ENCODE data around the gene FGF10.

The FGF10 gene

GRCh38 chr5:44389090-44389822, at the start of gene FGF10:
Gene FGF10 (minus strand): TSS chr5:44389420. CDS start chr5:44388682, 738 bp downstream.
- no peak for DNase-seq

DNA sequence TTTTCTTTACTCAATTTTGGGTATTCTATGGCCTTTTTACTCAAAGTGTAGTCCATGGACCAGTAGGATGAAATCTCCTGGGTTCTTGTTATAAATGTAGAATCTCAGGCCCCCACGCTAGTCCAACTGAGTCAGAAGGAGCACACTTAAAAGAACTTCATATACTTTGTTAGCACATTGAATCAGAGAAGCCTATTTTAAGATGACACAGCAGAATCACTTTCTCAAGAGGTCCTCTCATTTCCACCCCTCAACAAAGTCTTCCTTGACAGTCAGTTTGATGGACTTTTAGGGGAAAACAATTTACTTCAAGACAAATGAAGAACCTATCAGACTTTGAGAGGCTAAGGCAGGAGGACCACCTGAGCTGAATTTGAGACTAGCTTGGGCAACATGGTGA, 37.7 kb upstream of the FGF10 start:
- no peak for DNase-seq

DNA sequence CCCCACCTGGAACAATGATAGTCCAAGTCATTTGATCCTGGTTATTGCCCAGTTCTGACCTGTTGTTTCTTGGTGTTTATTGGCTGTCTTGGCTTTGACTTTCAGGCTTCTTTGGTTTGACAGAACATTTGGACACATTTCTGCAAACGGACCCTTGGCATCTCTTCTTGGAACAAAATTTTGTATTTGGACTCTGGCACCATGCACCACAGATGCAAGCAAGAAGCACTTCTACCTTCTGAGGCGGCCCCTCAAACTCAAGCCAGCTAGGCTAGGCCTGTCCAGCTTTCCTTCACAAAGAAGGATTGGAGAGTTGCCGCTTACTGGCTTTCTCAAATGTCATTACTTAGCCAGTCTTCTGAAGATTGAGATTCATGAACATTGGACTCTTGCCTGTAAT, 23.1 kb upstream of the FGF10 start:
- DNase-seq = no peak

GRCh38 chr5:44402084-44402483, 12.9 kb upstream of the FGF10 start:
- DNase-seq = no peak

DNA sequence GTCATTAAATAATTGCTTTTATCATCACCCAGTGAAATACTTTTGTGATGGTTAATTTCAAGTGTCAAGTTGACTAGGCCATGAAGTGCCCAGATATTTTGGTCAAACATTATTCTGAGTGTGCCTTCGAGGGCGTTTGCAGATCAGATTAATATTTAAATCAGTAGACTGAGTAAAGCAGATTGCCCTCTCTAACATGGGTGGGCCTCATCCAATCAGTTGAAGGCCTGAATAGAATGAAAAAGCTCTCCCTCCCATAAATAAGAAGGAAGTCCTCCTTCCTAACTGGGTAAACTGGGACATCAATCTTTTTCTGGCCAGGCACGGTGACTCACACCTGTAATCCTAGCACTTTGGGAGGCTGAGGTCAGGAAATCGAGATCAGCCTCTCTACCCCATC, 12.4 kb upstream of the FGF10 start:
- DNase-seq = no peak

DNA sequence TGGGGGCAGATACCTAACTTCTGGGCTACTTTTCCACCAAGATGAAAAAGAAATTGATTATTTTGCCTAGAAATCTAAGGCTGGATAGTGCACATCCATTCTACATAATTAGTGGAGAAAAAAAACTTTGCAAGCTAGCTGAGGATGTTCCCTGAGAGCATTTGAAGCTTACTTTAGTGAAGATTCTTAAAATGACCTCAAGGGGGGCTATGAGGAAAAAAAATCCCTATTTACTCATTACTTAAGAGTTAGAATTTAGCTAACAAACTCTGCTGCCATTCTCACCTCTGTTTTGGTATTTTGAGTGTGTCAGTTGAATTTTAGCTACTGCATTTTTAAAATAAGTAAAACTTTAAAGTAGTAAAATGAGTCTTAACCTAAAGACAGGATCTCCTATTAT, 9.2 kb upstream of the FGF10 start:
- no peak for DNase-seq

DNA sequence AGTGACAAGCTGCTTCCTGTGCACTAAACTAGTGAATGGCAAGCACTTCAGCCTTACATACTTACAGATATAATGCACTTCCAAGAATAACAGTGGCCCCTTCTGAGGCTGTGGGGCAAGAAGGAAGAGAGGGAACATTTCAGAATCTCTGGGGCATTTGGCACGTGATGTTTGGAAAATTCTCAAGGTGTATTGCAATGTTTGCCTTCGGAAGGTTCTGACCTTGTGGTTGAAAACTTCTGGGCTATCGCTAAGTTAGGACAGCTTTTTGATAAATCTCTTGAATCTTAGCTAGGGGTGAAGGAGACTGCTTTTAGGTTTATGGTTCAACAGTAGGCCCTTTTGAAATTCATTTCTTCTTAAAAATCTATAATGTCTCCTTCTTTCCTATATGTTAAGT, 7.1 kb upstream of the FGF10 start:
- DNase-seq = no peak

- DNase-seq = no peak
Observed at GRCh38 chr5:44390351-44390750, 1.1 kb upstream of the FGF10 start.

- DNase-seq = no peak
Observed at GRCh38 chr5:44389823-44390143, 563 bp upstream of the FGF10 start.

GRCh38 chr5:44388321-44389089, 715 bp downstream of the FGF10 start:
- DNase-seq = no peak

DNA sequence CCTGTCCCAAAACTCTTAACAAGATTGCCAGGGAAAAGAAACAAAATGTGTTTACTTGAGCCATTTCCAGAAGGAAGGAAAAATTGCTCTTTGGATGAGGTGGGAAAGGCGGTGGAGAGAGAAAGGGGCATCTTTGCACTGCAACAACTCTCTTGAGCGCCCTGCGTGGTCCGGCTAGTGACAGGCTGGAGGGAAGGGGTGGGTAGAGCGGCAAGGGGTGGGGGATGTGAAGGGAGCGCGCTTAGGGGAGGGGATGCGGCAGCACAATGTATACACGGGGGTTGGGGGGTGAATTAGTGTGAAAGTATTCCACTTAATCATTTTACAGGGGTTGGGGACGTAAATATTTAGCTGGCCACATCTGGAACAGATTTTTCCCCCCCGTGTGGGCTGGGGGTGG, 1.3 kb downstream of the FGF10 start:
- no peak for DNase-seq

- DNase-seq = no peak
Observed at GRCh38 chr5:44387406-44387805, 1.8 kb downstream of the FGF10 start.

DNA sequence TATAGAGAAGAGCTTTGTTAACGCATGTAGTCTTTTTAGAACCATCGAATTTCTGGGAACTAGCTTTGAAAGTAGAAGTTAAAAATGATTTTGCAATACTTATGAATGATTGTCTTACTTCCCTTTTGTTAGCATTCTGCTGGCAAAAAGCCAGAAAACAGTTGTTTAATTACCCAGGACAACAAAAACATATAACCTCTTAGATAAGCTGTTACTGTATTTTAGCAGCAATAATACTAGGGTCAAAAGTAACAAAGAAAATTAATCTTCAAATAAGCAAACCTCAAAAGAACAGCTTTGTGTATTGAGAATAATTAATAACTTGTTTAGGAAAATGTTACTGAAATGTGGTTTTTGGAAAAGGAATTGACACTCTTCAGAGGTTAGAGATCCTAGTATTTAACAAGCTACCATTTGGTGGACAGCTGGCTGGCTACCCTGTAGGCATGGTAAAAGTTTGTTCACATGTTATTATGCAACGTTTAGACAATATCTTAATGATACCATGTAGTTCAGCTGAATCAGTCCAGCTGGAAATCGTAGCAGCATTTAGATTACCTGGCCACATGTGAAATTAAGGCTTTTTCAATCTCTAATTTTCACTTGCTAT, 3.8 kb downstream of the FGF10 start:
- DNase-seq = no peak

GRCh38 chr5:44384816-44385215, 4.4 kb downstream of the FGF10 start:
- DNase-seq = no peak

- DNase-seq = no peak
Observed at GRCh38 chr5:44382894-44383293, 6.3 kb downstream of the FGF10 start.

GRCh38 chr5:44377057-44377456, 12.2 kb downstream of the FGF10 start:
- no peak for DNase-seq

GRCh38 chr5:44372028-44372427, 17.2 kb downstream of the FGF10 start:
- DNase-seq = no peak

DNA sequence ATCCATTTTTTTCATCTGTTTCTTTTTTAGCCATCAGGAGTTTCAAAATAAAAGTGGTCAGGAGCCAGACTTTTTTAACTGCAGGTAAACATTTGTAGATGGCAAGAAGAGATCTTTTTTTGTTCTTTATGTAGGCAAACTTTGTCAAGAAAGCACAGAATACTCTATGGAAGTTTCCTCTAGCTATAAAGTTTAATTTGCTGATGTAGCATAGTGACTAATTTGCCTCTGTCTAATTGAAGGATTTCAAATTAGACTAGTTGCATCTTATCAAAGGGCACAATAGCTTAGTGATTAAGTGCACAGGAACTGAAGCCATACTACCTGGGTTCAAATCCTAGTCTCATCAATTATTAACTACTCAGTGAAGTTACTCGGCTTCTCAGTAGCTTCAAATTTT, 22.0 kb downstream of the FGF10 start:
- DNase-seq = no peak

GRCh38 chr5:44365345-44365744, 23.9 kb downstream of the FGF10 start:
- DNase-seq = peak; percentile 5

DNA sequence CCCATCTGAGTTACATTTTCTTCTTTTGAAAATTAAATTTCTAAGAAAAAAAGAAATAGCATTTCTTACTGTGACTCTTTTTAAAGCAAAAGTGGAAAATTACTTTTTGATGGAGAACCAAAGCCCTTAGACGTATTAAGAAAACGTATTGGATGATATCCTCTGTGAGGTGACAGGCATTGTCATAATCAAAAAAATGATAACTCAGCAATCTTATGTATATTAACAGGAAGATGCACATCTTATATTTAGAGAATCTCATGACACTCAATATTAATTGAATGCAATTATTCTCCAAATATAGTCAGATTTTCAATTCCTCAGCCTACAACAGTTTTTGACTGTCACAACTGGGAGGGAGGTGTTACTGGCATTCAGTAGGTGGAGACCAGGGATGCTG, 25.1 kb downstream of the FGF10 start:
- DNase-seq = no peak

DNA sequence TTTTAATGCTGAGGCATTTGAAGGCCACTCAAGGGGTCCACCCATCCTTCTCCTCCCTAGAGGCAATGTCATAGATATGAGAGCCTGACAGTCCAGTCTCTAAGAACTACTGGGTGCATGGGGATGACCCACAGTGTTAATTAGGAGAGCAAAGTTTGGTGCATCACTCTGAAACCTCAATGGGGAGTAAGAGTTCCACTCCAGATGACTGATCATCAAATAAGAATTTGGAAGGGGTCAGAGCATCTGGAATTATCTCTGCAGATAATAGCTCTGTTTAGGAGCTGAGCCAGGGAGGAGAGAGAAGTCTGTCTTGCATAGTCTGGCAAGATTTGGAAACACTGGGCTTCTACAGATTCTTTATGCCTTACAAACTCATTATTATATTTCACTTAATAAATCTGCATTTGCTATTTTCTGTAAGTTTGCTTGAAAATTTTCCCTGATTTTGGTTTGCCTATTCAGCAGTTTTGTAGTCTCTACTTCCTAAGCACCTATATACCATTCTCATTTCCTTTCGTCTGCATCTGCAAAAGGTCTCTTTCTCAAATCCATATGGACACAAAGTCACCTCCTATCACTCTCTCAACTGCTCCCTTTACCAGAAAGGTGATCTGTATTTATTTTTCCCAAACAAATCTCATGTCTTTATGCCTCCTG, 27.7 kb downstream of the FGF10 start:
- no peak for DNase-seq

- no peak for DNase-seq
Observed at GRCh38 chr5:44360919-44361318, 28.3 kb downstream of the FGF10 start.

DNA sequence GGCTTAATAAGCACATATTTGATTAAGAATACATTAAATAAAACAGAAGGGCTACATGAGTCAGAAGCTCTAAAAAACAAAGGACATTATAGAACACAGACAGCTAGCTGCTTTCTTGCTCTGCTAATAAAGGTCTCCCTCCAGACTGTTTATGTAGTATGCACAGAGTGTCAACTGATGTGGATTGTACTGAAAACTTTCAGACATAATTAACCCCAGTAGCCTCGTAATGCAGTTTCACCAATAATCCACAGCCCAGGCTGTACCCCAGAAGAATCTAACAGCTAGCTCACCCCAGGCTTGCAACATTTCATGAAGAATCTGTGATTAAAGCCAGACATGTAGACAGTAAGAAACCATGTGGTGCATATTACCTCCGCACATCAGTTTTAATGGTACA, 30.8 kb downstream of the FGF10 start:
- no peak for DNase-seq

GRCh38 chr5:44356231-44356630, 33.0 kb downstream of the FGF10 start:
- no peak for DNase-seq

Data from kidney glomerular epithelial cell (primary cell).